DMS53 treated with DMSO at 0.1 percent for 48 hours (cell line): ENCODE data around the gene BMERB1.
"Not testable (repeated sequence)": the region's sequence is repeated elsewhere in the genome, so short reads cannot be mapped to it uniquely, and the experiment has no call there.

Experiments used
- DNase-seq: peaks from one replicate; lab custom pipeline; 2025; ENCODE audit not compliant: unreplicated experiment; lab: John Stamatoyannopoulos, UW

The BMERB1 gene

DNA sequence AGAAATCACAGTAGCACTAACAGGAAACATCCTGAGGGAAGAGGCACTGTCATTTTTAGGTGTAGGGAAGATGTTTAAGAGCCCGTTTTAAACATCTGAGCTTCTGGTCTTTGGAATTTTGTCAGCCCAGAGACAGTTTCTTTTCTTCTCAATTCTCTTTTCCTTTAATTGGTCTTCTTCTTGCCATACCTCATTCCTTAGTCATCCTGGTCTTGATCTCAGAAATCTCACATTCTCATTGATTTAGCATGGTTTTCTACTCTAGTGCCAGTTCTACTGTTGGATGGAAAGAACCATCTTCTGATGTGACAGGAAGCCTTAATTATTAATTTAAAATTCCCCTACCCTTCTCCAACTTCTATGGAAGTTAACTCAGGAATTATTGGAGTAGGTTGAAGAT is 25.4 kb downstream of the BMERB1 start:
- DNase-seq: no peak

DNA sequence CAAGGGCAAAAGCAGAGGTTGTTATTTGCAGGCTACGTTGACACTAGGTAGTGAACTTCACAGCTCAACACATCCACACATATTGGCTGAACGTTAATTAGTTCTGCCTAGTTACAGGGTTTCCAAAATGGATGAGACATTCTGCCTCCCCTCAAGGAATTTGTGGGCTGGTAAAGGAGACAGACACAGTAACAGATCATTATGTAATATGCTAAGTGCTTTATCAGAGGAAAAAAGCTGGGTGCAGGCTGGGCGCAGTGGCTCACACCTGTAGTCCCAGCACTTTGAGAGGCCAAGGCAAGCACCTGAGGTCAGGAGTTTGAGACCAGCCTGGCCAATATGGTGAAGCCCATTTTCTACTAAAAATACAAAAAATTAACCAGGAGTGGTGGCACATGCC is 26.2 kb downstream of the BMERB1 start:
- no peak for DNase-seq

DNA sequence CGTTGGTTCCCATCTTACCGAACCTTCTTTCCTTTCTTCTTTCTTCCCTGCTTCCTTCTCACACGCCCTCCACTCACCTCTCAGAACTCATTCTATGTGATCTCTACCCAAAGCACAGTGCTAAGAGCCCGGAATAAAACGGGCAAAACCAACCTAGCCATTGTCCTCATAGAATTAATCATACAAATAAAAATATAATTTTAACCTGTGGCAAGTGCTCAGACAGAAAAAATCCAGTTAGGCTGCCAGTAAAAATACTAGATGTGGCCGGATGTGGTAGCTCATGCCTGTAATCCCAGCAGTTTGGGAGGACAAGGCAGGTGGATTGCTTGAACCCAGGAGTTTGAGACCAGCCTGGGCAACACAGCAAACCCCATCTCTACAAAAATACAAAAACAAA is 27.0 kb downstream of the BMERB1 start:
- no peak for DNase-seq

DNA sequence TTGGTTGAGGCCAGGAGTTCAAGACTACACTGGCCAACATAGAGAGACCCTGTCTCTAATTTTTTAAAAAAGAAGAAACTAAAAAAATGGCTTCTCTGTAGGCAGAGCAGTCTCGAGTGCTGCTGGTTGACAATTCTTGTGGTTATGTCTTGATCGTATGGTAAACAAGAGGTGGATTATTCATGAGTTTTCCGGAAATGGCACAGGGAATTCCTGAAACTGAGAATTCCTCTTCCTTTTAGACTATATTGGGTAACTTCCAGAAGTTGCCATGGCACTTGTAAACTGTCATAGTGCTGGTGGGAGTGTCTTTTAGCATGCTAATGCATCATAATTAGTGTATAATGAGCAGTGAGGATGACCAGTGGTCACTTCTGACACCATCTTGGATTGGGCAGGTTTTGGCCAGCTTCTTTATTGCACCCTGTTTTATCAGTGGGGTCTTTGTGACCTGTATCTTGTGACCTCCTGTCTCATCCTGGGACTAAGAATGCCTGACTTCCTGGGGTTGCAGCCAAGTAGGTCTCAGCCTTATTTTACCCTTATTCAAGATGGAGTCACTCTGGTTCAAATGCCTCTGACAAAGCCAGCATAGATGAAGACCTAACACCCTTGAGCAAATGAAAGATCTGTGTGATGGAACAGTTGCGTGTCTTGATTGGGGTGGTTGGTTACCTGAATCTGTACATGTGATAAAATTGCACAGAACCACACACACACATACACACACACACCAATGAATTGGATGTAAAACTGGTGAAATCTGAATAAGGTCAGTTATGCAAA is 30.2 kb downstream of the BMERB1 start:
- DNase-seq: no peak

DNA sequence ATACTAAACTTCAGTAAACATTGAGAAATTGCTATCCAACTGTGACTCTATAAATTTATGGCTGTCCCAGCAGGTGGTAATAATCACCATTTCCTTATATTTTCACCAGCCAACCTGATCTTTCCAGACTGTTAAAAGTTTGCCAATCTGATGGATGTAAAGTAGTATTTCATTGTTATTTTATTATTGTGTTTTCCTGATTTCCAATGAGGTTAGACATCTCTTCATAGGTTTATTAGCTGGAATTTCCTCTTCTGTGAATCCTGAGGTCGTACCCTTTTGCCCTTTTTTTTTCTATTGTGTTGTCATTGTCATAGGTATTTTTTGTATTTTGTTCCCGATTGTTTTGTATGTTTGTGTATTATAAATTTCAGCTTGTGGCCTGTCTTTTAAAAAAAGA is 31.7 kb downstream of the BMERB1 start:
- DNase-seq: no peak

DNA sequence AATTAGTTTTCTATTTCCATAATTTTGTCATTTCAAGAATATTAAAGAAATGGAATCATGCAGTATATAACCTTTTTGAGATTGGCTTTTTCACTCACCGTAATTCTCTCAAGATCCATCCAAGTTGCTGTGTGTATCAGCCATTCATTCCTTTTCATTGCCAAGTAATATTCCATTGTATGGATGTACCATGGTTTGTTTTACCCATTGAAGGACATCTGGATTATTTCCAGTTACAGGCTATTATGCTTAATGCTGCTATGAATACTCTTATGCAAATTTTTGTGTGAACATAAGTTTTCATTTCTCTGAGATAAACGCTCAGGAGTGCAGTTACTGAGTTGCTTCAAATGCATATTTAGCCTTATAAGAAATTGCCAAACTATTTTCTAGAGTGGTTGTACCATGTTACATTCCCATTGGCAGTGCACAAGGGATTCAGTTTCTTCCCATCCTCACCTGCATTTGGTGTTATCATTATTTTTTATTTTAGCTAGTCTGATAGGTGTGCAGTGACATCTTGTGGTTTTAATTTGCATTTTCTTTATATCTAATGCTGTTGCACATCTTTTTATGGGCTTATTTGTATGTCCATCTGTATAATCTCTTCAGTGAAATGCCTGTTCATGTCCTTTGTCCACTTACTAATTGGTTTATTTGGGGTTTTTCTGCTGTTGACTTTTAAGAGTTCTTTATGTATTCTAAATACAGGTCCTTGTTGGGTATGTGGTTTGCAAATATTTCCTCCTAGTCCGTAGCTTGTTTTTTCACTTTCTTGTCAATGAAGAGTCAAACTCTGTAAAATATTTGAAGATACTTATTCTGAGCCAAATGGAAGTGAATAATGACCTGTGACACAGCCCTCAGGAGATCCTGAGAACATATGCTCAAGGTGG is 32.7 kb downstream of the BMERB1 start:
- no peak for DNase-seq

DNA sequence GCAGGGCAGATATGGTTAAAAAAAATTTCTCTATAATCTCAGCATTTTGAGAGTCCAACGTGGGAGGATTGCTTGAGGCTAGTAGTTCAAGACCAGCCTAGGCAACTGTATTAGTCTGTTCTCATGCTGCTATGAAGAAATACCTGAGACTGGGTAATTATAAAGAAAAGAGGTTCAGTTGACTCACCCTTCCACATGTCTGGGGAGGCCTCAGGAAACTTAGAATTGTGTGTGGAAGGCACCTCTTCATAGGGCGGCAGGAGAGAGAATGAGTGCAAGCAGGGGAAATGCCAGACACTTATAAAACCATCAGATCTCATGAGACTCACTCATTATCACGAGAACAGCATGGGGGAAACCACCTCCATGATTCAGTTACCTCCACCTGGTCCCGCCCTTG is 42.6 kb downstream of the BMERB1 start:
- not testable (repeated sequence) for DNase-seq

DNA sequence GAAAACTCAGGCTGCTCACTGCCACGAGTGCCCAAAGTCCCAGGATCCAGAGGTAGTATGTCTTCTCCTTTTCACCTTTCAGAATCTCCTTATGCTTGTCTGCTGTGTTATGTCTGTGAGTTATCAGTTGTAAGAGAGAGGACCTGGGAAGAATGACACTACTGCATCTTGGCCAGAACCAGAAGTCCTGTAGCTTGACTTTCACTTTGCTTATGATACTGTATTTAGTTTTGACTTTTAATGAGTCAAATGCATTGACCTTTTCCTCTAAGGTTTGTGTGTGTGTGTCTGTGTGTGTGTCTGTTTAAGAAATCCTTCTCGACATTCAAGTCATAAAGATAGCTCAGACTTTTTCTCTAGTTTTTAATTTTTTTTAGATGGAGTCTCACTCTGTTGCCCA is 43.4 kb downstream of the BMERB1 start:
- DNase-seq: no peak

DNA sequence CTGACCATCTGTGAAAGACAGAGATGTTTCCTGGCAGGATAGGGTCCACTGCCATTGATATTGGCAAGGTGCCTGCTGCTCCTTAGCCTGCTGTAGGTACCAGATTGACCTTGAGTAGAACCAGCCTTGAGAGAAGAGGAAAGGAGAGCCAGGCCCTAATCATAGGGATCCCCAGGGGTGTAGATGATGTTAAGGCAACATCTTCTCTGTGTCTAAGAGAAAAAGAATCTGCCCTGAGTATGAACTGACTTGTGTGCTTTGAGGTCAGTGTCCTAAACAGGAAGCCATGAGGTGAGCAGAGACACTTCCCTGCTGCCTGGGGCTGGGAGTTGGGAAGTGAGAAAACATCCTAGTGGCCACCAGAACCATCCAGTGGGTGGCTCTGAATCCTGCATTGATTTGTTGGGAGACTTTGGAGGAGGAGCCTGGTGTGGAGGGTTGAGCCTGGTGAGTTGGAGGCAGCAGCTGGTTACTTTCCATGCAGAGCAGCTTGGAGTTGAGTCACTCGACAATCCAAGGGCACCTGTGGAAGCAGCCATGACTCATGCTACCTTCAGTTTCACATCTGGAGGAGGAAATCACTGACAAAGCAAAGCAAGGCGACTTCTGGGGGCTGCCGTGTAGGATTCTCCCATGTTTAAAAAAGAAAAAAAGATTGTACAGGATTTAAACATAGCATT is 47.8 kb downstream of the BMERB1 start:
- DNase-seq: peak; percentile 94

DNA sequence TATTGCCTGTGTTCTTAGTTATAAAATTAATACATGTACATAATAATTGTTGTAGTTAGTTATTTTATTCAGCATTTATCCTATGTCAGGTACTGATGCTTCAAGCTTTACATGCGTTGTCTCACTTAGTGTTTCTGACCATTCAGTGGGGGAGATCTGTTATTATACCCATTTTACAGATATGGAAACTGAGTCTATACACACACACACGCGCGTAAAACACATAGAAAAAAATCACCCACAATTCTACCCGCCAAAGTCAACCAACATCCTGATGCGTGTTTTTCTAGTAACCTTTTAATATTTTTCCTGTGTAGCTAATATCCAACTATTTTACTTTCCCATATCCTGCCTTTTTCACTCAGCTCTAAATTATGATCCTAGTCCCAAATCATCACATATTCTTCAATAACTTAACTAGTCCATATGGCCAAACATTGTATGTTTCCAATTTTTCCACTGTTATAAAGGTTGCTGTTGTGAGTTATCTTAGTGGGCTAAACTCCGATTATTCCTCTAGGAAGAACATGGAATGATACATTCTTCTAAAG is 48.4 kb downstream of the BMERB1 start:
- DNase-seq: no peak

DNA sequence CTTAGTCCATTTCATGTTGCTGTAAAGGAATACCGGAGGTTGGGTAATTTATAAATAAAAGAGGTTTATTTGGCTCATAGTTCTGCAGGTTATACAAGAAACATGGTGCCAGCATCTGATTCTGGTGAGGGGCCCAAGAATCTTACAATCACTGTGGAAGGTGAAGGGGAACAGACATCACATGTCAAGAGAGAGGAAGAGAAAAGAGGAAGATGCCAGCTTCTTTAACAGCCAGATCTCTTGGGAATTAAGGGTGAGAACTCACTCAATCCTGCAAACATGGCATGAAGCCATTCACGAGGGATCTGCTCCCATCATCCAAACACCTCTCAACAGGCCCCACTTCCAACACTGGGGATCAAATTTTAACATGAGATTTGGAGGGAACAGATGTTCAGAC is 49.5 kb downstream of the BMERB1 start:
- DNase-seq: no peak

DNA sequence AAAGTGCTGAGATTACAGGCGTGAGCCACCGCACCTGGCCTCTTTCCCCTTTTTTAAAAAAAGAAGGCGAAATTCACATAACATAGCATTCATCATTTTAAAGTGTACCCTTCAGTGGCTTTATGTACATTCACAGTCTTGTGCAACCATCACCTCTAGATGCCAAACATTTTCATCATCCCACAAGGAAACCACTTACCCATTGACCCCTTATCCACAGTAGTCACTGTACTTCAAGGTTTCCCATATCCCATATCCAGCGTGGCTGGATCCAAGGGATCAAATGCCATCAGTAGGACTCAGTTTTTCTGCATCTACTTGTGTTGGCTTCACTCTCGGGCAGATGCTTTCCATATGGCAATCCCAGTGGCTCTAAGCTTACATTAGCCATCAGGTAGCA is 50.3 kb downstream of the BMERB1 start:
- DNase-seq: no peak

DNA sequence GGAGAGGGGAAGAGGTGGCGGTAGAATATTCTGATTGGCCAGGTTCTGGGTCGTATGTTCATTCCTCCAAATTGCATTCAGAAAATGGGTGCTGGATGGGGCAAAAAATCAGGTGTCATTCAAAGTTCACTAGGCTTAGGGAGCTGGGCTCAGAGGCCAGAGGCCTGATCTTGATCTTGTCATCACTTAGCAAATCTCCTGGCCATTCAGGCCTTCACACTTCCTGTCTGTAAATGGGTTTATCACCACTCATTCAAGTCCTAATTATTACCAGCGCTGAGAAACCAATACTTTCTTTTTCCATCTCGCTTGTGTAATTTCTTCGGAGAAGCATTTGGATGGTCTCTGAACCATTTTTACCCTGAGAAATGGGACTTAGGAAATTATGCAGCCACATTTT is 50.8 kb downstream of the BMERB1 start:
- DNase-seq: no peak

DNA sequence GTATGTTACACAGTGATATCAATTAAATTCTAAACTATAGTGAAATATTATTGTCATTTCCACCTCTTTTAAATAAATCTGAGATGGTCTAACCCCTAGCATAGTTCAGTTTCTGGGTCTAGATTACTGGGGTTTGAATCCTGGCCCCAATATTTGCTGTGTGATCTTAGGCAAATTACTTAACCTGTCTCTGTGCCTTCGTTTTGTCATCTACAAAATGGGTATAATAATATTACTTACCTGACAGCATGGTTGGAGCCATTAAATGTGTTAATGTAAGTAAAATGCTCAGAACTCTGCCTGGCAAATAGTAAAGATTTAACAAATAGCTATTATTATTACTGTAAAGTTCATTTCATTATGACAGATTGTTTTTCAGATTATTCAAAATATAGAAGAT is 52.3 kb downstream of the BMERB1 start:
- no peak for DNase-seq

DNA sequence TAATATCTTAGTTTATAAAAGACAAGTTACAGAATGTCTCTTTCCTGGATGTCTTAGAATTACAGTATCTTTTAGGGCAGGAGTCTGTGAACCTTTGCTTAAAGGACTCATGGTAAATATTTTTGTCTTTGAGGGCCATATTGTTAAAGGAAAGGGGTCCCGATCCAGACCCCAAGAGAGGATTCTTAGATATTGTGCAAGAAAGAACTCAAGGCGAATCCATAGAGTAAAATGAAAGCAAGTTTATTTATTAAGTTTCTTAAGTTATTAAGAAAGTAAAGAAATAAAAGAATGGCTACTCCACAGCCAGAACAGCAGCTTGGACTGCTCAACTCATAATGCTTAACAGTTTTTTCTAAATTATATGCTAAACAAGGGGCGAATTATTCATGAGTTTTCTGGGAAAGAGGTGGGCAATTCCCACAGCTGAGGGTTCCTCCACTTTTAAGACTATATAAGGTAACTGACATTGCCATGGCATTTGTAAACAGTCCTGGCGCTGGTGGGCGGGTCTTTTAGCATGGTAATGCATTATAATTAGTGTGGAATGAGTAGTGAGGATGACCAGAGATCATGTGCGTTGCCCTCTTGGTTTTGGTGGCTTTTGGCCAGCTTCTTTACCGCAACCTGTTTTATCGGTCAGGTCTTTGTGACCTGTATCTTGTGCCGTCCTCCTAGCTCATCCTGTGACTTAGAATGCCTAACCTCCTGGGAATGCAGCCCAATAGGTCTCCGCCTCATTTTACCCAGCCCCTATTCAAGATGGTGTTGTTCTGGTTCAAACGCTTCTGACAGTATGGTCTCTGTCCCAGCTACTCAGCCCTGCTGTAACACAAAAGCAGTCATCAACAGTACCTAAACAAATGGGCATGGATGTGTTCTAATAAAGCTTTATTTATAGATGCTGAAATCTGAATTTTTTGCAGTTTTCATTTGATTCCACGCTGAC is 53.2 kb downstream of the BMERB1 start:
- no peak for DNase-seq

DNA sequence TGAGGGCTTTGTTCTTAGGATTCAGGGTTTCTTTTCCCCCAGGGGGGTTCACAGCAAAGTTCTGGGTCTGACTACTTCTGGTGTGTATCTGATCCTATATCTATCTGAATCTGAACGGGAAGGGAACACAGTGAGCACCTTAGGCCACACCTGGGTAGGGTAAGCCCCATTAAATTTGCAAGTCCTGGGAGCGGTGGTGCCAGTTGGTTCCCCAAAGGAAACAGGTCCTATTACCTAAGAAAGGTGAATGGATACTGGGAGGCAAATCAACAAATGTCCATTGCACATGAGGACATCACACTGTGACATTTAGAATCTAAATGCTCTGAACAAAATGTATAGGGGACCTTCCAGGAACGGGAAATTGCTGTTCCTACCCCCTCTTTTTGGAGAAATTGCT is 54.6 kb downstream of the BMERB1 start:
- DNase-seq: no peak

DNA sequence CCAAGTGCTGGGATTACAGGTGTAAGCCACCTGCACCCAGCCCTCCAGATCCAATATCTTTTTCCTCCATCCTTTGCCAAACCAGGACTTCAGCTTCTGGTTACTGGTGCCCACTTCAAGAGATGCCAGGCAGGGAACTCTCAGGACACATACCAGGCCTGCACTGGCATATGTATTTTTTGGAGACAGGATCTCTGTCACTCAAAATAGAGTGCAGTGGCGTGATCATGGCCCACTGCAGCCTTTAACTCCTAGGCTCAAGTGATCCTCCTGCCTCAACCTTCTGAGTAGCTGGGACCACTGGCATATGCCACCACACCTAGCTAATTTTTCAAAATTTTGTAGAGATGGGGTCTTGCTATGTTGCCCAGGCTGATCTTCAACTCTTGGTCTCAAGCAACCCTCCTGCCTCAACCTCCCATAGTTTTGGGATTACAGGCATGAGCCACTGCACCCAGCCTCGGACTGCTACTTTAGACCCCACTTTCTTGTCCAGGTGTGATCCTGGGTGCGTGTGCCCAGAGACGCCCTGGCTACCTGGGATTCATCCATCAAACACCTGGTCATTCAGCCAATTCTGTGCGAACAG is 55.8 kb downstream of the BMERB1 start:
- DNase-seq: no peak

DNA sequence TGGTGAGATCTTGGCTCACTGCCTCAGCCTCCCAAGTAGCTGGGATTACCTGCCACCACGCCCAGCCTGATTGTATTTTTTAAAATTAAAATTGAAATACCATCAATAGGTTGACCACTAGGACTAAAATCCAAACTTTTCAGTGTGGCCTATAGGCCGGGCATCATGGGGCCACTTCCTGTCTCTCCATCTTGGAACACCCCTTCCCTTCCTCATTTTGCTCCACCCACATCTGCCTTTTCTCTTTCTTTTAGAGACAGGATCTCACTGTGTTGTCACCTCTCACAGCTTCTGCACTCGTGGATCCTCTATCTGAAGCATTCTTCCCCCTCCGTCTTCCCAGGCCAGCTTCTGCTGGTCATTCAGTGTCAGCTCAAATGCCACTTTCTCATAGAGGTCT is 57.0 kb downstream of the BMERB1 start:
- no peak for DNase-seq

DNA sequence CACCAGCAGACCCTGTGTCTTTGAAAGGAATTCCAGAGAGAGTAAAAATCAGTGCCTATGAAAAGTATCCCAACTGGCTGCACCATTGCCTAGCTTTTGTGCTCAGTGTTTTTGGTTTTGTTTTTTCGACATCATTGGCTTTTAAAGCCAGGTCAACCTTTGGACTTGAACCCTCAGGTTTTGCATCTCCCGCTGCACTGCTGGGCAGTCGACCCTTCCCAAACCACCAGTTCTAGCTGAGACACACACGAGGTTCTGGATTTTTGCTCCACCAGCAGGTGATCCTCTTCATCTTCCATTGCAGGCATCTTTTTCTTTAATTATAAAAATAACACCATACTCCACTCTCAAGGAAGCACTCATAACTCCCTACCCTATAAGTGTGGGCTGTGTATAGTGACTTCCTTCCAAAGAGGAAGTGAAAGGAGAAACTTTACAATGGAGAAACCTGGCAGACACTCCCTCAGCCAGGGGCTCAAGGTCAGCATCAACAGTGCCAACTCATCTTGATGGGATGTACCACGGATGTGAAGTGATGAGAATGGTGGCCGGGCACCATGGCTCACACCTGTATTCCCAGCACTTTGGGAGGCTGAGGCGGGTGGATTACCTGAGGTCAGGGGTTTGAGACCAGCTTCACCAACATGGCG is 57.8 kb downstream of the BMERB1 start:
- DNase-seq: no peak
